Hepatocyte (in vitro differentiated cells): ENCODE data around the gene PANK2. TPM values are rescaled to one million over a fixed set of nuclear protein-coding genes. Genes with fewer than 3 reads are reported as not detected.
"Not testable (repeated sequence)": the region's sequence is repeated elsewhere in the genome, so short reads cannot be mapped to it uniquely, and the experiment has no call there.

Experiments used
- DNase-seq: peaks from one replicate; pipeline ENCODE4 v3.0.0-alpha.2; 2016; ENCODE audit warnings: low spot score
- H2AFZ ChIP-seq: fragments of 200-600 bp; sonication (generic); 2 replicates; pipeline ENCODE4 v1.6.0; 2016; ENCODE audit warnings: antibody characterized with exemption, mild to moderate bottlenecking
- H3K27ac ChIP-seq: fragments of 200-600 bp; sonication (generic); 2 replicates; pipeline ENCODE4 v1.5.1; 2016; ENCODE audit warnings: mild to moderate bottlenecking
- H3K27me3 ChIP-seq: fragments of 200-600 bp; sonication (generic); 2 replicates; pipeline ENCODE4 v1.6.1; 2016
- H3K36me3 ChIP-seq: fragments of 200-600 bp; sonication (generic); replicated peaks from 2 replicates; pipeline ENCODE4 v1.5.1; 2016; ENCODE audit warnings: low read depth; ENCODE audit not compliant: insufficient read depth
- H3K4me1 ChIP-seq: fragments of 200-600 bp; sonication (generic); 2 replicates; pipeline ENCODE4 v1.5.1; 2016; ENCODE audit warnings: mild to moderate bottlenecking, moderate library complexity; ENCODE audit not compliant: insufficient read depth
- H3K4me2 ChIP-seq: fragments of 200-600 bp; sonication (generic); 2 replicates; pipeline ENCODE4 v1.6.0; 2016
- H3K4me3 ChIP-seq: fragments of 200-600 bp; sonication (generic); 2 replicates; pipeline ENCODE4 v1.5.1; 2016; ENCODE audit warnings: mild to moderate bottlenecking
- H3K79me2 ChIP-seq: fragments of 200-600 bp; sonication (generic); 2 replicates; pipeline ENCODE4 v1.6.0; 2017; ENCODE audit warnings: mild to moderate bottlenecking
- H3K9me2 ChIP-seq: fragments of 200-600 bp; sonication (generic); replicated peaks from 2 replicates; pipeline ENCODE4 v1.6.0; 2017; ENCODE audit warnings: mild to moderate bottlenecking; ENCODE audit not compliant: insufficient read depth
- H3K9me3 ChIP-seq: fragments of 200-600 bp; sonication (generic); 2 replicates; pipeline ENCODE4 v1.5.1; 2016; ENCODE audit warnings: low read depth, mild to moderate bottlenecking
- H4K20me1 ChIP-seq: fragments of 200-600 bp; sonication (generic); 2 replicates; pipeline ENCODE4 v1.6.0; 2016; ENCODE audit warnings: mild to moderate bottlenecking; ENCODE audit not compliant: insufficient read depth, poor library complexity, severe bottlenecking
- CTCF ChIP-seq: fragments of 200-600 bp; sonication (generic); IDR thresholded peaks from 2 replicates; pipeline ENCODE4 v1.5.1; 2016; ENCODE audit warnings: antibody characterized with exemption, mild to moderate bottlenecking; ENCODE audit not compliant: poor library complexity
- EZH2 ChIP-seq: fragments of 200-600 bp; sonication (generic); IDR thresholded peaks from 2 replicates; pipeline ENCODE4 v1.6.1; 2016; ENCODE audit warnings: antibody characterized with exemption, mild to moderate bottlenecking, borderline replicate concordance
- EZH2phosphoT487 ChIP-seq: fragments of 200-600 bp; sonication (generic); IDR thresholded peaks from one replicate; pipeline ENCODE4 v1.6.1; 2018; ENCODE audit warnings: antibody characterized with exemption, mild to moderate bottlenecking, low read depth, moderate library complexity; ENCODE audit not compliant: unreplicated experiment, severe bottlenecking
- WGBS: methylation state at CpG from one replicate; pipeline ENCODE4 v1.1.6; 2016; ENCODE audit warnings: low lambda C conversion rate; ENCODE audit errors: missing lambda C conversion rate; 5-methylcytosine and 5-hydroxymethylcytosine counted together
- polyA plus RNA-seq: library from polyadenylated mRNA; unstranded; fragments of >200 nt; fragmentation: Nextera tagmentation; extraction: Ambion mirVana; gene quantifications from 2 replicates; pipeline ENCODE4 v1.2.1, GENCODE V29; 2016
- total RNA-seq: library from RNA; depleted of rRNA; stranded (reverse); fragments of >200 nt; gene quantifications from 2 replicates; pipeline ENCODE4 v1.2.3, GENCODE V29; 2014

PANK2 gene
- total and polyA plus RNA-seq, 2 experiments from 2014 or later: 24.1 to 37.6 TPM

GRCh38 chr20:3966571-3966970 lies 77.4 kb downstream of the PANK2 start:
- DNase-seq: no peak
- Histone ChIP-seq H3K27me3 (no peaks in the 10 kb centered on the region), H3K4me3 (no peak overlapping the region), H3K4me1 (peaks cover 9% of the 10 kb centered on the region), H3K9me3 (no peaks in the 10 kb centered on the region), H4K20me1 (no peaks in the 10 kb centered on the region), H3K79me2 (peaks cover 15% of the 10 kb centered on the region), H2AFZ (no peak overlapping the region), H3K27ac (no peak overlapping the region), H3K4me2 (no peak overlapping the region), H3K9me2 (no peaks in the 10 kb centered on the region), H3K36me3 (no peaks in the 10 kb centered on the region)
- TF ChIP-seq EZH2 (no peak), CTCF (no peak), EZH2phosphoT487 (no peak)

DNA sequence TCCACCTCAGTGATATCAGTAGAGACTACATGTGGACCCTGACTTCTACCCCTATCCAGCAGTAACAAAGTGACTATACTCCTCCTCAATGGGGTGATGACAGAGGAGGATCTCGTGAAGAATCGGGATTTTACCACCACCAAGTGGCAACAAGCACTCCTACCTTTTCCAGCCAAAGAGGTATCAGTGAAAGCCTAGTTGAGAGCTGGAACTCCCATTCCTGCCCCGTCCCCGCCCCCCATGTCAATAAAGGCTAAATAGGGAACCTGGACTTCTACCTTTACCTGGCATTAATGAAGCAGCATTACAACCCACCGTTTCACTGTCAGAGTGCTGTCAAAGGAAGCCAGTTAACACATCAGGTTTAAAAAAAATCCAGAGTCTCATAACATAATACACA lies 80.8 kb downstream of the PANK2 start:
- H4K20me1 ChIP-seq: no peaks in the 10 kb centered on the region
- no peaks in the 10 kb centered on the region for H3K36me3 ChIP-seq
- no peaks in the 10 kb centered on the region for H3K9me3 ChIP-seq
- peaks cover 4% of the 10 kb centered on the region for H3K4me1 ChIP-seq
- H3K27ac ChIP-seq: no peak overlapping the region
- H3K27me3 ChIP-seq: no peaks in the 10 kb centered on the region
- H3K4me2 ChIP-seq: peak overlapping the region; percentile 43
- WGBS: 67% methylated on average over 5 of the region's 5 CpGs
- TF ChIP-seq CTCF (peak; percentile 22), EZH2 (no peak)
- H3K4me3 ChIP-seq: no peak overlapping the region
- no peak overlapping the region for H2AFZ ChIP-seq
- DNase-seq: peak; percentile 64
- peaks cover 23% of the 10 kb centered on the region for H3K79me2 ChIP-seq
- no peaks in the 10 kb centered on the region for H3K9me2 ChIP-seq

DNA sequence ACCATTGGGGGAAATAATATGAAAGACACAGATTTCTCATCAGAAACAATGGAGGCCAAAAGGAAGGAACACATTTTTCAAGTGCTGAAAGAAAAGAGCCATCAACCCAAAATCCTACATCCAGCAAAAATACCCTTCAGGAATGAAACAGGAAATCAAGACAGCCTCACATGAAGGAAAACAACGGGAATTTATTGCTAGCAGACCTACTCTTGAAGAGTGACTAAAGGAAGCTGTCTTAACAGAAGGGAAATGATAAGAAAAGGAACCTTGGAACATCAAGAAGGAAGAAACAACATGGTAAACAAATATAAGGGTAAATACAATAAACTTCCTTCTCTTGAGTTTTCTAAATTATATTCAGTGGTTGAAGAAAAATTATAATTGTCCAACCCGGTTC lies 82.0 kb downstream of the PANK2 start:
- Histone ChIP-seq H3K4me2 (no peak overlapping the region), H4K20me1 (no peaks in the 10 kb centered on the region), H2AFZ (no peak overlapping the region), H3K27ac (no peak overlapping the region), H3K79me2 (peaks cover 30% of the 10 kb centered on the region), H3K36me3 (no peaks in the 10 kb centered on the region), H3K4me3 (no peak overlapping the region), H3K27me3 (no peaks in the 10 kb centered on the region), H3K4me1 (peaks cover 4% of the 10 kb centered on the region), H3K9me2 (no peaks in the 10 kb centered on the region), H3K9me3 (no peaks in the 10 kb centered on the region)
- DNase-seq: no peak
- TF ChIP-seq EZH2phosphoT487 (no peak), CTCF (no peak), EZH2 (no peak)
- WGBS: 71% methylated on average over 2 of the region's 2 CpGs

DNA sequence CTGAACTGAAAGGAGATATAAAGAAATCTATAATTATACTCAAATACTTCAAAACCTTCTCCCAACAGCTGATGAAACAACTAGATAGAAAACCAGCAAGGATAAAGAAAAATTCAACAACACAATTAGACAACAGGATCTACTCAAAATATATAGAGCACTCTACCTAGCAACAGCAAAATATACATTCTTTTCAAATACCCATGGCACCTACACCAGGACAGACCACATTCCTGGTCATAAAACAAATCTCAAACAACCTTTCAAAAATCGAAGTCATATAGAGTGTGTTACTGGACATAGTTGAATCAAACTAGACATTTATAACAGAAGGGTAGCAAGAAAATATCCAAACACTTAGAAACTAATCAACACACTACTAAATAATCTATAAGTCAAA lies 83.0 kb downstream of the PANK2 start:
- DNase-seq: no peak
- Histone ChIP-seq H3K4me2 (no peak overlapping the region), H3K27me3 (no peaks in the 10 kb centered on the region), H3K9me2 (no peaks in the 10 kb centered on the region), H4K20me1 (no peaks in the 10 kb centered on the region), H3K36me3 (no peaks in the 10 kb centered on the region), H3K27ac (no peak overlapping the region), H3K4me3 (no peak overlapping the region), H3K9me3 (no peaks in the 10 kb centered on the region), H3K79me2 (peaks cover 31% of the 10 kb centered on the region), H3K4me1 (peaks cover 4% of the 10 kb centered on the region), H2AFZ (no peak overlapping the region)
- WGBS: 88% methylated on average over 1 of the region's 1 CpG
- TF ChIP-seq CTCF (no peak), EZH2phosphoT487 (no peak), EZH2 (no peak)

DNA sequence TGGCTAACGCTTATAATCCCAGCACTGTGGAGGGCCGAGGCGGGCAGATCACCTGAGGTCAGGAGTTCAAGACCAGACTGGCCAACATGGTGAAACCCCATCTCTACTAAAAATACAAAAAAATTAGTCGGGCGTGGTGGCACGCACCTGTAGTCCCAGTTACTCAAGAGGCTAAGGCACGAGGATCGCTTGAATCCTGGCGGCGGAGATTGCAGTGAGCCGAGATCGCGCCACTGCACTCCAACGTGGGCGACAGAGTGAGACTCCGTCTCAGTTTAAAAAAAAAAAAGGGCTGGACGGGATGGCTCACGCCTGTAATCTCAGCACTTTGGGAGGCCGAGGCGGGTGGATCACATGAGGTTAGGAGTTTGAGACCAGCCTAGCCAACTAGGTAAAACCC lies 83.4 kb downstream of the PANK2 start:
- WGBS: 97% methylated on average over 20 of the region's 20 CpGs
- H3K27ac ChIP-seq, H3K27me3 ChIP-seq, H3K4me1 ChIP-seq, H3K4me2 ChIP-seq, H3K4me3 ChIP-seq, DNase-seq, H3K36me3 ChIP-seq, H3K9me2 ChIP-seq, H3K9me3 ChIP-seq, H4K20me1 ChIP-seq, H2AFZ ChIP-seq: not testable (repeated sequence)
- peaks cover 31% of the 10 kb centered on the region for H3K79me2 ChIP-seq
